Hepatocyte (in vitro differentiated cells): ENCODE measurements around the gene HEBP2. TPM values are rescaled to one million over a fixed set of nuclear protein-coding genes. Genes with fewer than 3 reads are reported as not detected.
"Not testable (repeated sequence)": the region's sequence is repeated elsewhere in the genome, so short reads cannot be mapped to it uniquely, and the experiment has no call there.

ENCODE experiments used
- DNase-seq: peaks from one replicate; pipeline ENCODE4 v3.0.0-alpha.2; 2016; ENCODE audit warnings: low spot score
- H2AFZ ChIP-seq: fragments of 200-600 bp; sonication (generic); 2 replicates; pipeline ENCODE4 v1.6.0; 2016; ENCODE audit warnings: antibody characterized with exemption, mild to moderate bottlenecking
- H3K27ac ChIP-seq: fragments of 200-600 bp; sonication (generic); 2 replicates; pipeline ENCODE4 v1.5.1; 2016; ENCODE audit warnings: mild to moderate bottlenecking
- H3K27me3 ChIP-seq: fragments of 200-600 bp; sonication (generic); 2 replicates; pipeline ENCODE4 v1.6.1; 2016
- H3K36me3 ChIP-seq: fragments of 200-600 bp; sonication (generic); replicated peaks from 2 replicates; pipeline ENCODE4 v1.5.1; 2016; ENCODE audit warnings: low read depth; ENCODE audit not compliant: insufficient read depth
- H3K4me1 ChIP-seq: fragments of 200-600 bp; sonication (generic); 2 replicates; pipeline ENCODE4 v1.5.1; 2016; ENCODE audit warnings: mild to moderate bottlenecking, moderate library complexity; ENCODE audit not compliant: insufficient read depth
- H3K4me2 ChIP-seq: fragments of 200-600 bp; sonication (generic); 2 replicates; pipeline ENCODE4 v1.6.0; 2016
- H3K4me3 ChIP-seq: fragments of 200-600 bp; sonication (generic); 2 replicates; pipeline ENCODE4 v1.5.1; 2016; ENCODE audit warnings: mild to moderate bottlenecking
- H3K79me2 ChIP-seq: fragments of 200-600 bp; sonication (generic); 2 replicates; pipeline ENCODE4 v1.6.0; 2017; ENCODE audit warnings: mild to moderate bottlenecking
- H3K9me2 ChIP-seq: fragments of 200-600 bp; sonication (generic); replicated peaks from 2 replicates; pipeline ENCODE4 v1.6.0; 2017; ENCODE audit warnings: mild to moderate bottlenecking; ENCODE audit not compliant: insufficient read depth
- H3K9me3 ChIP-seq: fragments of 200-600 bp; sonication (generic); 2 replicates; pipeline ENCODE4 v1.5.1; 2016; ENCODE audit warnings: low read depth, mild to moderate bottlenecking
- H4K20me1 ChIP-seq: fragments of 200-600 bp; sonication (generic); 2 replicates; pipeline ENCODE4 v1.6.0; 2016; ENCODE audit warnings: mild to moderate bottlenecking; ENCODE audit not compliant: insufficient read depth, poor library complexity, severe bottlenecking
- CTCF ChIP-seq: fragments of 200-600 bp; sonication (generic); IDR thresholded peaks from 2 replicates; pipeline ENCODE4 v1.5.1; 2016; ENCODE audit warnings: antibody characterized with exemption, mild to moderate bottlenecking; ENCODE audit not compliant: poor library complexity
- EZH2 ChIP-seq: fragments of 200-600 bp; sonication (generic); IDR thresholded peaks from 2 replicates; pipeline ENCODE4 v1.6.1; 2016; ENCODE audit warnings: antibody characterized with exemption, mild to moderate bottlenecking, borderline replicate concordance
- EZH2phosphoT487 ChIP-seq: fragments of 200-600 bp; sonication (generic); IDR thresholded peaks from one replicate; pipeline ENCODE4 v1.6.1; 2018; ENCODE audit warnings: antibody characterized with exemption, mild to moderate bottlenecking, low read depth, moderate library complexity; ENCODE audit not compliant: unreplicated experiment, severe bottlenecking
- WGBS: methylation state at CpG from one replicate; pipeline ENCODE4 v1.1.6; 2016; ENCODE audit warnings: low lambda C conversion rate; ENCODE audit errors: missing lambda C conversion rate; 5-methylcytosine and 5-hydroxymethylcytosine counted together
- polyA plus RNA-seq: library from polyadenylated mRNA; unstranded; fragments of >200 nt; fragmentation: Nextera tagmentation; extraction: Ambion mirVana; gene quantifications from 2 replicates; pipeline ENCODE4 v1.2.1, GENCODE V29; 2016
- total RNA-seq: library from RNA; depleted of rRNA; stranded (reverse); fragments of >200 nt; gene quantifications from 2 replicates; pipeline ENCODE4 v1.2.3, GENCODE V29; 2014

HEBP2 gene
- total RNA-seq (12.2 and 21.6 TPM in 2 replicates), polyA plus RNA-seq (79.0 and 81.3 TPM in 2 replicates)

GRCh38 chr6:138403801-138404665 is at the start of gene HEBP2:
HEBP2 (plus strand) TSS chr6:138404223; CDS start chr6:138404496, 273 bp downstream.
- H4K20me1 ChIP-seq: no peaks in the 10 kb centered on the region
- no peaks in the 10 kb centered on the region for H3K27me3 ChIP-seq
- H2AFZ ChIP-seq: peak within 1 kb of the TSS; percentile 94
- peak within 1 kb of the TSS; percentile 96 for H3K4me2 ChIP-seq
- H3K27ac ChIP-seq: peak within 1 kb of the TSS; percentile 97
- H3K9me2 ChIP-seq: no peaks in the 10 kb centered on the region
- no peaks in the 10 kb centered on the region for H3K9me3 ChIP-seq
- H3K4me1 ChIP-seq: peaks cover 3% of the 10 kb centered on the region
- peak within 1 kb of the TSS; percentile 84 for H3K4me3 ChIP-seq
- H3K79me2 ChIP-seq: peaks cover 5% of the 10 kb centered on the region
- TF ChIP-seq EZH2: no peak
- TF ChIP-seq CTCF: peak; percentile 68
- H3K36me3 ChIP-seq: no peaks in the 10 kb centered on the region
- peak; percentile 97 for DNase-seq
- 1% methylated on average over 68 of the region's 92 CpGs for WGBS

GRCh38 chr6:138357928-138358327 is 46.1 kb upstream of the HEBP2 start:
- no peaks in the 10 kb centered on the region for H3K79me2 ChIP-seq
- H3K36me3 ChIP-seq: no peaks in the 10 kb centered on the region
- H3K4me1 ChIP-seq: no peaks in the 10 kb centered on the region
- H4K20me1 ChIP-seq: no peaks in the 10 kb centered on the region
- no peaks in the 10 kb centered on the region for H3K9me2 ChIP-seq
- TF ChIP-seq EZH2phosphoT487 (no peak), EZH2 (no peak), CTCF (no peak)
- H3K4me2 ChIP-seq: no peak overlapping the region
- H2AFZ ChIP-seq: no peak overlapping the region
- 86% methylated on average over 1 of the region's 1 CpG for WGBS
- no peak for DNase-seq
- H3K27me3 ChIP-seq: no peaks in the 10 kb centered on the region
- no peak overlapping the region for H3K4me3 ChIP-seq
- no peaks in the 10 kb centered on the region for H3K9me3 ChIP-seq
- H3K27ac ChIP-seq: no peak overlapping the region

GRCh38 chr6:138368684-138369083 is 35.3 kb upstream of the HEBP2 start:
- not testable (repeated sequence) for H3K79me2 ChIP-seq, DNase-seq, H3K27me3 ChIP-seq, H3K36me3 ChIP-seq, H4K20me1 ChIP-seq, H3K27ac ChIP-seq, H3K9me2 ChIP-seq, H2AFZ ChIP-seq, H3K4me1 ChIP-seq, H3K4me2 ChIP-seq, H3K4me3 ChIP-seq, H3K9me3 ChIP-seq
- WGBS: 97% methylated on average over 8 of the region's 8 CpGs

- H3K27ac ChIP-seq: peak overlapping the region; percentile 38
- no peak for TF ChIP-seq EZH2phosphoT487
- TF ChIP-seq CTCF: no peak
- TF ChIP-seq EZH2: no peak
- 73% methylated on average over 9 of the region's 9 CpGs for WGBS
- H3K4me2 ChIP-seq: peak overlapping the region; percentile 57
- DNase-seq: no peak
- no peaks in the 10 kb centered on the region for H3K9me2 ChIP-seq
- no peak overlapping the region for H3K4me3 ChIP-seq
- no peak overlapping the region for H2AFZ ChIP-seq
- no peaks in the 10 kb centered on the region for H3K36me3 ChIP-seq
- no peaks in the 10 kb centered on the region for H4K20me1 ChIP-seq
- no peaks in the 10 kb centered on the region for H3K79me2 ChIP-seq
- H3K9me3 ChIP-seq: no peaks in the 10 kb centered on the region
- H3K27me3 ChIP-seq: no peaks in the 10 kb centered on the region
- peaks cover 6% of the 10 kb centered on the region for H3K4me1 ChIP-seq
Measured at GRCh38 chr6:138370631-138371451, 33.2 kb upstream of the HEBP2 start.
